C4-2B (cell line): ENCODE measurements around the gene RAMP3.
"Not testable (repeated sequence)": the region's sequence is repeated elsewhere in the genome, so short reads cannot be mapped to it uniquely, and the experiment has no call there.

ENCODE experiments used
- H3K27ac ChIP-seq: fragments of 450-650 bp; 2 replicates; pipeline ENCODE4 v1.5.1; 2017
- CTCF ChIP-seq: fragments of 450-650 bp; conservative IDR thresholded peaks from 2 replicates; pipeline ENCODE4 v1.5.1; 2017; ENCODE audit warnings: mild to moderate bottlenecking
- ZFX ChIP-seq: fragments of 450-650 bp; IDR thresholded peaks from 2 replicates; pipeline ENCODE4 v1.6.1; 2017

RAMP3 gene

DNA sequence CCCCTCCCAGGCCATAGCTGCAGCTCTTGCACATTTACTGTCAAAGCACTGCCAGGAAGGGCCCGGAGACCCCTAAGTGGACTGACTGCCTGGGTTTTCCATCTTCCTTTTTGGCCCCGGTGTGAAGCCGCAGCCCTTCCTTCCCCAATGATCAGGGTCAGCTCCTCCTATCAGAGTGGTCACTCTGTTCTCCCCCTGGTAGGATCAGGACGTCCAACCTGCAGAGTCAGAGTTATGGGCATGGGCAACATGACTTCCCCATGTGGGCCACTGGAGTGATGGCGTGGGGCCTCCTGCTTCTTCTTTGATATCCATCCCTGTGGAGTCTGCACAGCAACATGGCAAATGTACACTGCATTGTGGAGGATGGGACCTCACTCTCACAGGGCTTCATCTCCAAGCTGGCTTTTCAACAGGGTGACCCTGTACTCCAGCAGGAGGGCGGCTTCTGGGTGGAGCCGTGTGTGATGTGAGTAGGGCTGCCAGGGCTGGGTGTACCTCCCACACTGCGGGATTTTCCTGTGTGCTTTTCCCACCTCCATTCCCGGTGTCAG lies 6.4 kb upstream of the RAMP3 start:
- TF ChIP-seq ZFX (no peak), CTCF (no peak)
- H3K27ac ChIP-seq: no peak overlapping the region

DNA sequence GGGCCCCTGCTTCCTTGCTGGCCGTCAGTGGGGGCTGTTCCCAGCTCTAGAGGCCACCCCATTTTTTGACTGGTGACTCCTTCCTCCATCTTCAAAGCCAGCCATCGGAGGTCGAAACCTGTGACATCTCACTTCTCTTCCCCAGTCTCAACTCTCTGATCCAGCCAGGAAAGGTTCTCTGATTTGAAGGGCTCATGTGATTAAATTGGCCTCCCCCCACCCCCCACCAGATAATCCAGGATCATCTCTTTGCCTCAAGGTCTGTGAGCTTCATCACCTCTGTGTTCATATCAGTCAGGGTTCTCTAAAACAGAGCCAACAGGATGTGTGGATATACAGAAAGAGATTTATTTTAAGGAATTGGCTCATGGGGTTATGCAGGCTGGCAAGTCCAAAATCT lies 5.6 kb upstream of the RAMP3 start:
- H3K27ac ChIP-seq: no peak overlapping the region
- TF ChIP-seq ZFX: no peak
- no peak for TF ChIP-seq CTCF

GRCh38 chr7:45153233-45153632 lies 4.4 kb upstream of the RAMP3 start:
- TF ChIP-seq CTCF: no peak
- TF ChIP-seq ZFX: no peak
- no peak overlapping the region for H3K27ac ChIP-seq

GRCh38 chr7:45153861-45154260 lies 3.7 kb upstream of the RAMP3 start:
- not testable (repeated sequence) for H3K27ac ChIP-seq

DNA sequence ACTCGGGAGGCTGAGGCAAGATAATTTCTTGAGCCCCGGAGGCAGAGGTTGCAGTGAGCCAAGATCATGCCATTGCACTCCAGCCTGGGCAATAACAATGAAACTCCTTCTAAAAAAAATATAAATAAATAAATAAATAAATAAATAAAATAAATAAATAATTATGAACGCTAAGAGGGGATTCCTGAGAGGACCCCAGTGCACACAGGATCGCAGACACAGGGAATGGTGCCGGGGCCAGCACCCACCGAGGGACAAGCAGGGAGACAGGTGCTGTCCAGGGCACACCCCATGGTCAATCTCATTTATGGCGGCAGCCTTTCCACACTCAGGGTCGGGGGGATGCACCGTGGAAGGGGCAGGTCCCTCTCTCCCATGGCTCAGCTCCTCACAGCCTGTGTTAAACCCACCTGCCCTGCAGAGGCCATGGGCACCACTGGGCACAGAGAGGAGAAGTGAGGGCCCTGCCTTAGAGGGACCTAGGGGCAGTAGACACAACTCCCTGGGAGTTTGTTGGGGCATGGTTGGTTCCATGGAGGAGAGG lies 2.2 kb upstream of the RAMP3 start:
- TF ChIP-seq ZFX (no peak), CTCF (no peak)
- H3K27ac ChIP-seq: no peak overlapping the region

DNA sequence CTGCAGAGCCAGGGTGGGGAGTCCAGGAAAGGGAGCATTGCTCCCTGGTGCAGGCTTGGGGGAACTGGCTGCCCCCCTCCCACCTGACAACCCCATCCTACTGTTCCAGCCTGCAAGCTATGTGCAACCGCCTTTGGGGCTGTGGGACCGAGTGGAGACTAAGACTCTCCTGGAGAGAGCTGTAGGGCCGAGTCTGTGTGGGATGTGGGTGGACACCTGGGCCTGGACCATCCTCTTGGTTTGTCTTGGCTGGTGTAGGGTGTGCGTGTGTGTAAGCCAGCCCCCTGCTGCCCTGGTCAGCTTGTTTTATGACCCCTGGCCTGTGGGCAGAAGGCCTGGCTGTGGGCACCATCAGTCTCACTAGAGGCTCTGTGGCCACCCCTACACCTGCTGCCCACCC lies 1.6 kb upstream of the RAMP3 start:
- no peak for TF ChIP-seq CTCF
- no peak for TF ChIP-seq ZFX
- H3K27ac ChIP-seq: no peak overlapping the region

DNA sequence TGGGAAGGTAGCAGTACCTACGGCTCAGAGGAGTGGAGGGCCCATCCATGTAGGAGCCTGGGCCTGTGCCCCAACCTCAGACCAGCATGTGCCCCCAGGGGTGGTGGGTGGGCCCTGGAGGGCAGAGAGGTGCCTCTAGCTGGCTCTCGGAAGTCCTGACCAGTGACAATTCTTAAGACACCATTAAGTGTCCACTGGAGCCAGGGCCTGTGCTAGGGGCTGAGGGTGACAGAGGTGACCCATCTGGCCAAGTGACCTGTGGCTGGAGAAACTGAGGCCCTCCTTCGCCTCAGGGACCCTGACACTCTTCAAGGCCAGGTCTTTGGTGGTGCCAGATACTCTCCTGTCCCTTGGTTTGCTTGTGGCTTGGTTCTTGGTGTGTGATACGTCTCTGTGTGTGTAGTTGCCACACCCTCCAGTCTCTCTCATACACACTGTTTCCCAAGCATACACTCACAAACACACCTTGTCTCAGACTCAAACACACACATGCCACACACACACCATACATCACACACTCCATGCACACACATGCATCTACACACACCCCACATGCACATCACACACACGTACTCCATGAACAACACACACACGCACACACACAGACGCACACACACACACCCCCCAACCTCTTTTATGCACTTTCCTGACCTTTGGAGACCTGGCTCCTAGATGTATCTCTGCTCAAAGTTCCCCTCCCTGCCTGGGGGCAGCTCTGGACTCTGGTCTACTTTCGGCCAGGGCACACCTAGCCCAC lies 897 bp upstream of the RAMP3 start:
- no peak overlapping the region for H3K27ac ChIP-seq

More for the DNA sequence above, 897 bp upstream of the RAMP3 start:
- TF ChIP-seq ZFX (no peak), CTCF (no peak)
